ENCODE results near the gene KCNC2. TPM values are rescaled to one million over a fixed set of nuclear protein-coding genes. Genes with fewer than 3 reads are reported as not detected.

The KCNC2 gene
- total RNA-seq = not detected in 2 replicates

GRCh38 chr12:75209812-75210138, at the start of gene KCNC2:
KCNC2 (minus strand) TSS chr12:75209839.

Other genes with a start within 250 kb of the KCNC2 start
- 7.8 and 8.4 TPM in 2 replicates for gene CAPS2, start 120.5 kb upstream of the KCNC2 start, total RNA-seq
- gene GLIPR1L1, start 124.8 kb upstream of the KCNC2 start, total RNA-seq = not detected in 2 replicates
- gene GLIPR1L2, start 181.2 kb upstream of the KCNC2 start, total RNA-seq = 0.65 and 0.97 TPM in 2 replicates